Fibroblast of mammary gland (primary cell): Measurements from ENCODE around the gene RYR3.

Source experiments
- DNase-seq: peaks from one replicate; pipeline ENCODE4 v3.0.0-alpha.2; 2010; ENCODE audit warnings: low read depth
- H3K4me3 ChIP-seq: 2 replicates; pipeline ENCODE4 v1.5.1; 2011; ENCODE audit warnings: low read depth, mild to moderate bottlenecking, low read length, moderate library complexity; ENCODE audit not compliant: control insufficient read depth
- TF ChIP-seq, protein P1 (sequence below): conservative IDR thresholded peaks from 2 replicates; pipeline ENCODE4 v1.5.1; 2011; ENCODE audit warnings: low read depth, low read length, inconsistent platforms; ENCODE audit not compliant: control insufficient read depth, insufficient read depth

Gene RYR3

DNA sequence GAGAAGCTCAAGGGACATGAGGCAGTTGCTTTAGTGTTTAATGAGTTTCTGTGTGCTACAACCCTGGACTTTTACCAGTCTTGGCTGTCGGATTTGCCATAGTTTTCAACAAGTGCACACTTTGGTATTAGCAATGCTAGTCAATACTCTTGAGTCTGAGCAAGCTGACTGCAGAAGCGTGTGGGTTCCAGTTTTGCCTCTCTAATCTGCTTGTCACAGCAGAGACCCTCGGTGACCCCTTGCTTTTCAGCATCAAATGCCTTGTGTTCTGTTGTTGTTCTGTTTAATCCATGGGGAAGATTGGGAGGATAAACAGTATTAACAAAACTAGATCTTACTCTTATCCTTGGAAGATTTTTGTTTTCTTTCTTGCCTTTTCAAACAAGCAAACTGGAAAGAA is 463.2 kb downstream of the RYR3 start:
- no peak overlapping the region for H3K4me3 ChIP-seq
- TF ChIP-seq, protein P1, sequence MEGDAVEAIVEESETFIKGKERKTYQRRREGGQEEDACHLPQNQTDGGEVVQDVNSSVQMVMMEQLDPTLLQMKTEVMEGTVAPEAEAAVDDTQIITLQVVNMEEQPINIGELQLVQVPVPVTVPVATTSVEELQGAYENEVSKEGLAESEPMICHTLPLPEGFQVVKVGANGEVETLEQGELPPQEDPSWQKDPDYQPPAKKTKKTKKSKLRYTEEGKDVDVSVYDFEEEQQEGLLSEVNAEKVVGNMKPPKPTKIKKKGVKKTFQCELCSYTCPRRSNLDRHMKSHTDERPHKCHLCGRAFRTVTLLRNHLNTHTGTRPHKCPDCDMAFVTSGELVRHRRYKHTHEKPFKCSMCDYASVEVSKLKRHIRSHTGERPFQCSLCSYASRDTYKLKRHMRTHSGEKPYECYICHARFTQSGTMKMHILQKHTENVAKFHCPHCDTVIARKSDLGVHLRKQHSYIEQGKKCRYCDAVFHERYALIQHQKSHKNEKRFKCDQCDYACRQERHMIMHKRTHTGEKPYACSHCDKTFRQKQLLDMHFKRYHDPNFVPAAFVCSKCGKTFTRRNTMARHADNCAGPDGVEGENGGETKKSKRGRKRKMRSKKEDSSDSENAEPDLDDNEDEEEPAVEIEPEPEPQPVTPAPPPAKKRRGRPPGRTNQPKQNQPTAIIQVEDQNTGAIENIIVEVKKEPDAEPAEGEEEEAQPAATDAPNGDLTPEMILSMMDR: no peak
- no peak for DNase-seq

DNA sequence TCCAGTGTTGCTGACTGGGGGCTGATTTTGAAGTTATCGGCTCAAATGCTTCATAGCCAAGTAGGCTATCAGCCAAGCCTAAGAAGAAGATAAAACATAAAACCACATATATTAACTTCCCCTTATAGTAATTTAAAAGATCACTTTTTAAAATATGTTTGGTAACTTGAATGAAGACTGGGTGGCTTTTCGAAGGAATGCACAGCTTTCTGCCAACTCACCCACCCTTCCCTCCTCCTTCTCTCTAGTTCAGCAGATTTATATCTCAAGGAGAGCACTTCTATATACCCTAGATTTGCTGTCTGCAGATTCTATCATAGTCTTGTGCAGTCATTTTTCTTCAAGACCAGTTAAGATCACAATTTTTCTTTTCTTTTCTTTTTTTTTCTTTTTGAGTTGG is 468.1 kb downstream of the RYR3 start:
- DNase-seq: no peak
- H3K4me3 ChIP-seq: no peak overlapping the region
- TF ChIP-seq, protein P1: no peak

DNA sequence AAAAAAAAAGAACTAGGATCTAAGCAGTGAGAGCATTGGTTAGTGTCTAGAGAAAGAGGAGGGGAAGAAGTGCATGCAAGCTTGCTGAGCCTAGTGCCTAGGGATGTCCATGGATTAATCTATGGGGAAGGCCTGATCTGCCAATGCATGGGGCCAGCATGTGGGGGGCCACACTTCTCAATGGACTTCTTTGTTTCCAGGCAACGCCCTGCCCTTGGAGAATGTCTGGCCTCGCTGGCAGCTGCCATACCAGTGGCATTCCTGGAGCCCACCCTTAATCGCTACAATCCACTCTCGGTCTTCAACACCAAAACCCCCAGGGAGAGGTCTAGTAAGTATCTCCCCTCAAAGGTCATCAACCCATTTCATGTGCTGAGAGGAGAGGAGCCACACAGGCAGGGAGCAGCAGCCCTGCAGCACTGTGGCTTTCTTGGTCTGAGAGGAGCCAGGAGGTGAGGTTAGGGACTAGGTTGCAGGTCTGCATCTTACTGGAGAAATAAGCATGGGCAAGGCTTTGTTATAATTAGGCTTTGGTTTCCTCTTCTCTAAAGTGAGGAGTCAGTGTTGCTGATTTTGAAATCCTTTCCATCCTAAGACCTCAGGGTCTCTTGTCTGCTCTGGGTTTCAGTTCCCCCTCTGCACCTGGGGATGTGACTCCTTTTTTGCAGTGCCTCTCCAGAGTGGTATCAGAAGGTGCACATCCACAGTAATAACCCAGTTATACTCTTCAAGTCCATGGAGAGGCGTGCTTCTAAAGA is 469.4 kb downstream of the RYR3 start:
- no peak overlapping the region for H3K4me3 ChIP-seq
- no peak for DNase-seq
- TF ChIP-seq, protein P1: no peak

DNA sequence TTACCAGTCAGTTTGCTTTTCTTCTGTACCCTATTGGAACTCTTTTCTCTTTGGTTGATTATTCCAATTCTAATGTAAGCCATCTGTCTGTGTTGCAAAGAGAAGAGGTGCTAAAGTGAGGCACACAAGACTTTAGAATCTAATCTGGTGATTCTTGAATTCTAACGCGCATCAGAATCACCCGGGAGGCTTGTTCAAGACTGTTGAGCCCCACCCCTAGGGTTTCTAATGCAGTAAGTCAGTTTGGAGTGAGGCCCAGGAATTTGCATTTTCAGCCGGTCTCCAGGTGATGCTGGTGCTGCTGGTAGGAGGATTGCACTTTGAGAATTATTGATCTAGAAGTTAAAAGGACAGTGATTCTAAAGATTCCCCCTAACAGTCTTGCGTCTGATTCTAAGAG is 472.2 kb downstream of the RYR3 start:
- TF ChIP-seq, protein P1: no peak
- H3K4me3 ChIP-seq: no peak overlapping the region
- no peak for DNase-seq

DNA sequence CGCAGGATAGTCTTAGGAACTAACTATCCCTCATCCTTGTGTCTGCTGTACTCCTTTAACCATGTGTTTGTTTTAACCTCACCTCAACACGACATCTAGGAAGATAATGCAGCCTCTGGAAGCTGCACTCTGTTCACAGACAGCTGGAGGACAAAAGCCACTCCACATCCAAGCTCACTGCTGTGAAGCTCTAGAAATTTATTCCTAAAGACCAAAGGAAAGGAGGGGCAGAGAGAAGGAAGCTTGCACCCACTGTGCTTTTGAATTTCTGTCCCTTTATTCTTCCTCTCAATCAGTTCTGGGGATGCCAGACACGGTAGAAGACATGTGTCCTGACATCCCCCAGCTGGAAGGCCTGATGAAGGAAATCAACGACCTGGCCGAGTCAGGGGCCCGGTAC is 474.6 kb downstream of the RYR3 start:
- no peak for DNase-seq
- TF ChIP-seq, protein P1: no peak
- H3K4me3 ChIP-seq: no peak overlapping the region

DNA sequence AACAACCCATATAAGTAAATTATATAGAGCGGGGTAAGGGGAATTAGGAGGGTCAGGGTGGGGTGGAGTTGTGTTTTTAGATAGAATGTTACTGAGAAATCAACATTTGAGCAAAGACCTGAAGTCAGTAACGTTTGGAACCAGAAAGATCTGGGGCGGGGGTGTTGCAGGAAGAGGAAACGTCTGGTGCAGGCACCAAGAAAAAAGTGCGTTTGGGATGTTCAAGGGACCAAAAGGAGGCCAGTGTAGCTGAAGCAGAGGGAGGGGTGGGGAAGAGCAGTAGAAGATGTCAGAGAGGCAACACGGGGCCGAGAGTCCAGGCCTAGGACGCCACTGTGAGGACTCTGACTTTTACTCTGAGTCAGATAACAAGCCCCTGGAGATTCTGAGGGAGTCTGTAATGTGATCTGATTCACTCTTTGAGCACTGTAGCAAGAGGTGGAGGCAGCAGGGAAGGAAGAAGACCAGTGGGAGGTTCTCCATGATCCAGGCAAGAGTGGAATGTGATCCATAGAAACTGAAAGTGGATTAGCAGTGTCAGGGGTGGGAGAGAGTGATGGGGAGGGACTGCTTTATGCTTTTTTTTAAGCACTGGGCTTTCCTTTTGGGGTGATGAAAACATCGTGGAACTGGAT is 478.3 kb downstream of the RYR3 start:
- peak overlapping the region; percentile 23 for H3K4me3 ChIP-seq
- TF ChIP-seq, protein P1: no peak
- peak; percentile 89 for DNase-seq
